Gastrocnemius medialis (tissue), 4 donors: Measurements from ENCODE around the gene ASMTL. TPM values are rescaled to one million over a fixed set of nuclear protein-coding genes. Genes with fewer than 3 reads are reported as not detected.
A peak's percentile ranks its signal among the peaks of the same experiment; 100 is the strongest.

Experiments
- ATAC-seq, 2 donors: fragments of 150-250 bp; one replicate each; pipeline ENCODE4 v1.9.1; 2016
- DNase-seq, 2 donors: peaks; one replicate each; pipeline ENCODE4 v3.0.0-alpha.2; 2019
- H3K27ac ChIP-seq, 4 donors: fragments of 200-600 bp; sonication (generic); 1 replicate in 1 of 4; 2 replicates in 3 of 4; pipeline ENCODE4 v1.5.1; 2016 to 2018; ENCODE audit warnings: mild to moderate bottlenecking in 2 of 4, moderate library complexity in 1 of 4
- H3K27me3 ChIP-seq, 3 donors: fragments of 200-600 bp; sonication (generic) in 2 of 3; 1 replicate in 1 of 3; 2 replicates in 2 of 3; pipeline versions ENCODE4 v1.5.1 to v1.6.0; 2016 to 2019; ENCODE audit warnings: mild to moderate bottlenecking in 1 of 3, moderate library complexity in 1 of 3
- H3K36me3 ChIP-seq, 2 donors: fragments of 200-600 bp; sonication (generic) in 1 of 2; one replicate each; pipeline ENCODE4 v1.5.1; 2017 to 2018
- H3K4me1 ChIP-seq, 2 donors: fragments of 200-600 bp; sonication (generic) in 1 of 2; one replicate each; pipeline ENCODE4 v1.5.1; 2016 to 2017; ENCODE audit warnings: mild to moderate bottlenecking in 2 of 2
- H3K4me3 ChIP-seq, 4 donors: fragments of 200-600 bp; sonication (generic) in 3 of 4; 1 replicate in 1 of 4; 2 replicates in 3 of 4; pipeline ENCODE4 v1.5.1; 2016 to 2019; ENCODE audit warnings: mild to moderate bottlenecking in 2 of 4
- H3K9me3 ChIP-seq, 3 donors: fragments of 200-600 bp; sonication (generic) in 2 of 3; 1 replicate in 1 of 3; 2 replicates in 2 of 3; pipeline ENCODE4 v1.5.1; 2016 to 2019
- POLR2A ChIP-seq, 2 donors: fragments of 450-650 bp; IDR thresholded peaks; one replicate each; pipeline ENCODE4 v1.6.1; 2017; ENCODE audit warnings: antibody characterized with exemption in 2 of 2, mild to moderate bottlenecking in 2 of 2, moderate library complexity in 2 of 2
- in situ Hi-C, 4 donors: fragments of 200-750 bp; cut with MboI; loops; one replicate each; pipeline versions ENCODE4 v1.15.0 to v1.8.0; 2017; ENCODE audit warnings: low sequenced_read_pairs in 4 of 4
- intact Hi-C: fragments of 100-400 bp; cut with DNase I; formaldehyde crosslinking; loops from one replicate; pipeline ENCODE4 v1.15.1; 2023; ENCODE audit warnings: low total_unique reads
- total RNA-seq, 4 donors: library from RNA; depleted of rRNA; stranded (reverse); fragments of >200 nt; gene quantifications; one replicate each; pipeline versions ENCODE4 v1.1.0 to v1.2.3, GENCODE V29; 2016
- TF ChIP-seq, protein P1 (sequence below), 5 experiments: fragments of 450-650 bp in 3 of 5; fragments of 200-600 bp in 2 of 5; sonication (generic) in 2 of 5; IDR thresholded peaks in 4 of 5; conservative IDR thresholded peaks in 1 of 5; 1 replicate in 4 of 5; 2 replicates in 1 of 5; pipeline ENCODE4 v1.5.1; 2016 to 2019; ENCODE audit warnings: antibody characterized with exemption in 5 of 5, mild to moderate bottlenecking in 3 of 5, moderate library complexity in 3 of 5

Gene ASMTL
- total RNA-seq, 4 donors from 2014 or later = 13.6 to 19.5 (median 13.9) TPM

- Histone ChIP-seq H3K36me3 (peaks cover 2 to 50% of the 10 kb centered on the region in 2 donors), H3K4me1 (peaks cover 38 to 57% of the 10 kb centered on the region in 2 donors), H3K9me3 (no peaks in the 10 kb centered on the region), H3K27me3 (no peaks in the 10 kb centered on the region), H3K27ac (peak within 1 kb of the TSS; percentile 98 to 100 (median 98)), H3K4me3 (peak within 1 kb of the TSS; percentile 86 to 100 (median 98))
- peak; percentile 95 to 98 for TF ChIP-seq POLR2A (IDR thresholded peaks at IDR 0.05)
- TF ChIP-seq, protein P1, sequence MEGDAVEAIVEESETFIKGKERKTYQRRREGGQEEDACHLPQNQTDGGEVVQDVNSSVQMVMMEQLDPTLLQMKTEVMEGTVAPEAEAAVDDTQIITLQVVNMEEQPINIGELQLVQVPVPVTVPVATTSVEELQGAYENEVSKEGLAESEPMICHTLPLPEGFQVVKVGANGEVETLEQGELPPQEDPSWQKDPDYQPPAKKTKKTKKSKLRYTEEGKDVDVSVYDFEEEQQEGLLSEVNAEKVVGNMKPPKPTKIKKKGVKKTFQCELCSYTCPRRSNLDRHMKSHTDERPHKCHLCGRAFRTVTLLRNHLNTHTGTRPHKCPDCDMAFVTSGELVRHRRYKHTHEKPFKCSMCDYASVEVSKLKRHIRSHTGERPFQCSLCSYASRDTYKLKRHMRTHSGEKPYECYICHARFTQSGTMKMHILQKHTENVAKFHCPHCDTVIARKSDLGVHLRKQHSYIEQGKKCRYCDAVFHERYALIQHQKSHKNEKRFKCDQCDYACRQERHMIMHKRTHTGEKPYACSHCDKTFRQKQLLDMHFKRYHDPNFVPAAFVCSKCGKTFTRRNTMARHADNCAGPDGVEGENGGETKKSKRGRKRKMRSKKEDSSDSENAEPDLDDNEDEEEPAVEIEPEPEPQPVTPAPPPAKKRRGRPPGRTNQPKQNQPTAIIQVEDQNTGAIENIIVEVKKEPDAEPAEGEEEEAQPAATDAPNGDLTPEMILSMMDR (IDR thresholded peaks at IDR 0.05 in 4 of 5, conservative IDR thresholded peaks at IDR 0.05 in 1 of 5) = peak in 3 of 5 experiments; percentile 27 to 48 (median 32)
- in situ Hi-C loops (loop anchor here in 1 of 4 donors (10.0 kb wide), 1 partner anchor 63 kb away; the partner anchor contains the start of gene ASMTL), intact Hi-C loops (loop anchor here (1.0 to 10.0 kb wide), 7 partner anchors 61 to 1299 kb away; partner anchors contain the start of genes AKAP17A, CD99 and PPP2R3B)
- DNase-seq (peak; percentile 98 to 99), ATAC-seq (peak; percentile 82 to 88)
Observed at GRCh38 chrX:1391707-1392375, 60.9 kb downstream of the ASMTL start, which contains the start of gene SLC25A6. SLC25A6 (minus strand) TSS chrX:1392113; CDS start chrX:1392009, 104 bp downstream.

GRCh38 chrX:1391370-1391706 is 61.4 kb downstream of the ASMTL start:
- H3K27ac ChIP-seq = peak overlapping the region; percentile 98 to 100 (median 98)
- intact Hi-C loops = loop anchor here (5.0 to 10.0 kb wide), 3 partner anchors 397 to 1213 kb away; partner anchors contain the start of gene PPP2R3B
- in situ Hi-C loops = loop anchor here in 1 of 4 donors (10.0 kb wide), 1 partner anchor 63 kb away; the partner anchor contains the start of gene ASMTL
- peaks cover 2 to 50% of the 10 kb centered on the region in 2 donors for H3K36me3 ChIP-seq
- no peaks in the 10 kb centered on the region for H3K27me3 ChIP-seq
- H3K4me3 ChIP-seq = peak overlapping the region; percentile 85 to 100 (median 98)
- ATAC-seq (no peak), DNase-seq (no peak)
- no peak for TF ChIP-seq POLR2A (IDR thresholded peaks at IDR 0.05)
- TF ChIP-seq, protein P1 (IDR thresholded peaks at IDR 0.05 in 4 of 5, conservative IDR thresholded peaks at IDR 0.05 in 1 of 5) = no peak
- peaks cover 38 to 57% of the 10 kb centered on the region in 2 donors for H3K4me1 ChIP-seq
- H3K9me3 ChIP-seq = no peaks in the 10 kb centered on the region

DNA sequence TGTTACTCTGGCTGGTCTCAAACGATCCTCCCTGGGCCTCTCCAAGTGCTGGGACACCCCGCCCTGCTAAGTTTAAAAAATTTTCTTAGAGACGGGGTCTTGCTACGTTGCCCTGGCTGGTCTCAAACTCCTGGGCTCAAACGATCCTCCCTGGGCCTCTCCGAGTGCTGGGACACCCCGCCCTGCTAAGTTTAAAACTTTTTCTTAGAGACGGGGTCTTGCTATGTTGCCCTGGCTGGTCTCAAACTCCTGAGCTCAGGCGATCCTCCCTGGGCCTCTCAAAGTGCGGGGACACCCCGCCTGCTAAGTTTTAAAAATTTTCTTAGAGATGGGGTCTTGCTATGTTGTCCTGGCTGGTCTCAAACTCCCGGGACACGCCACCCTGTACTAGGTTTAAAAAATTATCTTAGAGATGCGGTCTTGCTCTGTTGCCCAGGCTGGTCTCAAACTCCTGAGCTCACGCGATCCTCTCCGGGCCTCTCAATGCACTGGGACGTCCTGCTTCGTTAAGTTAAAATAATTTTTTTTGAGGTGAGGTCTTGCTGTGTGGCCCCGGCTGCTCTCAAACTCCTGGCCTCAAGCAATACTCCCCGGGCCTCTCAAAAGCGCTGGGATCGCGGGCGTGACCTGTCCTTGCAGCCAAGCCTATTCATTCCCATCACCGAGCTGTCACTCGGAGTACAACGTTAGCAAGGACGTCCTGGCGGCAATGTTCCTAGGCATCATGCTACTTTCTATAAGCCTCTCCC is 61.9 kb downstream of the ASMTL start:
- Histone ChIP-seq H3K9me3 (no peaks in the 10 kb centered on the region), H3K4me1 (peaks cover 38 to 57% of the 10 kb centered on the region in 2 donors), H3K36me3 (peaks cover 2 to 54% of the 10 kb centered on the region in 2 donors), H3K27ac (peak overlapping the region; percentile 98 to 100 (median 98)), H3K4me3 (peak overlapping the region; percentile 85 to 100 (median 98)), H3K27me3 (no peaks in the 10 kb centered on the region)
- in situ Hi-C loops = loop anchor here in 1 of 4 donors (10.0 kb wide), 1 partner anchor 64 kb away; the partner anchor contains the start of gene ASMTL
- intact Hi-C loops = loop anchor here (5.0 to 10.0 kb wide), 3 partner anchors 396 to 1214 kb away; partner anchors contain the start of gene PPP2R3B
- no peak for ATAC-seq
- peak in 1 of 2 donors; percentile 21 for DNase-seq
- no peak for TF ChIP-seq POLR2A (IDR thresholded peaks at IDR 0.05)
- TF ChIP-seq, protein P1 (IDR thresholded peaks at IDR 0.05 in 4 of 5, conservative IDR thresholded peaks at IDR 0.05 in 1 of 5) = no peak

DNA sequence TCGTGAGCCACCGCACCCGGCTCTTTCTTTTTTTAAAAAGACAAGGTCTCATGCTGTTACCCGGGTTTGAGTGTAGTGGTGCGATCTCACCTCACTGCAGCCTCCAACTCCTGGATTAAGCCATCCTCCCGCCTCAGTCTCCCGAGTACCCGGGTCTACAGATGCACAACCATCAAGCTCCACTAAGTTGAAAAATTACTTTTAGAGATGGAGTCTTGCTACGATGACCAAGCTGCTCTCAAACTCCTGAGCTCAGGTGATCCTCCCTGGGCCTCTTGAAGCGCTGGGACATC is 62.8 kb downstream of the ASMTL start:
- H3K4me1 ChIP-seq = peaks cover 38 to 57% of the 10 kb centered on the region in 2 donors
- DNase-seq (no peak), ATAC-seq (no peak)
- no peak for TF ChIP-seq POLR2A (IDR thresholded peaks at IDR 0.05)
- TF ChIP-seq, protein P1 (IDR thresholded peaks at IDR 0.05 in 4 of 5, conservative IDR thresholded peaks at IDR 0.05 in 1 of 5) = no peak
- no peaks in the 10 kb centered on the region for H3K9me3 ChIP-seq
- intact Hi-C loops = loop anchor here (5.0 to 10.0 kb wide), 3 partner anchors 395 to 1215 kb away; partner anchors contain the start of gene PPP2R3B
- H3K27ac ChIP-seq = peak overlapping the region in 2 of 4 donors; percentile 98 to 99
- no peak overlapping the region for H3K4me3 ChIP-seq
- no peaks in the 10 kb centered on the region for H3K27me3 ChIP-seq
- peaks cover 2 to 60% of the 10 kb centered on the region in 2 donors for H3K36me3 ChIP-seq
- in situ Hi-C loops = loop anchor here in 1 of 4 donors (10.0 kb wide), 1 partner anchor 65 kb away; the partner anchor contains the start of gene ASMTL
